CD4-positive, alpha-beta memory T cell (primary cell): ENCODE results near the gene HSP90AB1. TPM values are rescaled to one million over a fixed set of nuclear protein-coding genes. Genes with fewer than 3 reads are reported as not detected.

Experiments used
- CTCF ChIA-PET: fragments of 350-600 bp; sonication (Branson Sonifier 250); formaldehyde crosslinking; loops from one replicate; lab custom pipeline; 2021; ENCODE audit warnings: inconsistent platforms; ENCODE audit not compliant: partially characterized antibody; lab: Charles Lee
- POLR2A ChIA-PET: fragments of 350-600 bp; sonication (Branson Sonifier 250); formaldehyde crosslinking; loops from one replicate; lab custom pipeline; 2021; ENCODE audit not compliant: partially characterized antibody; lab: Charles Lee
- DNase-seq, 5 donors: peaks; one replicate each; pipeline versions ENCODE4 v3.0.0 to v3.0.0-alpha.2; 2020 to 2022; ENCODE audit warnings: mixed read lengths in 1 of 5
- H3K27ac ChIP-seq: one replicate; pipeline ENCODE4 v1.7.0; 2013; ENCODE audit warnings: low read depth, low read length
- H3K27me3 ChIP-seq: 2 replicates; pipeline ENCODE4 v1.7.0; 2013; ENCODE audit warnings: mild to moderate bottlenecking, low read length, moderate library complexity; ENCODE audit not compliant: insufficient read depth
- H3K36me3 ChIP-seq: 2 replicates; pipeline ENCODE4 v1.7.0; 2013; ENCODE audit warnings: mild to moderate bottlenecking, low read length, moderate library complexity; ENCODE audit not compliant: insufficient read depth
- H3K4me1 ChIP-seq: 2 replicates; pipeline ENCODE4 v1.7.0; 2013; ENCODE audit warnings: mild to moderate bottlenecking, low read length, moderate library complexity; ENCODE audit not compliant: insufficient read depth
- H3K4me3 ChIP-seq, 2 donors: one replicate each; pipeline ENCODE4 v1.7.0; 2013; ENCODE audit warnings: low read length in 2 of 2, mild to moderate bottlenecking in 1 of 2
- H3K9me3 ChIP-seq, 2 donors: one replicate each; pipeline ENCODE4 v1.7.0; 2013; ENCODE audit warnings: low read length in 2 of 2, control low read depth in 1 of 2; ENCODE audit not compliant: control insufficient read depth in 1 of 2
- H3K27ac Mint-ChIP-seq, 7 donors: one replicate each; pipeline ENCODE4 v1.8.0; 2020 to 2021; ENCODE audit warnings: mixed read lengths in 7 of 7, mild to moderate bottlenecking in 6 of 7, inconsistent platforms in 3 of 7, moderate library complexity in 3 of 7
- H3K27me3 Mint-ChIP-seq, 2 donors: one replicate each; pipeline ENCODE4 v1.8.0; 2020 to 2021; ENCODE audit warnings: mixed read lengths in 2 of 2
- H3K36me3 Mint-ChIP-seq, 2 donors: one replicate each; pipeline ENCODE4 v1.8.0; 2020 to 2021; ENCODE audit warnings: mixed read lengths in 2 of 2, inconsistent platforms in 1 of 2, mild to moderate bottlenecking in 1 of 2
- H3K4me1 Mint-ChIP-seq, 4 donors: one replicate each; pipeline ENCODE4 v1.8.0; 2020 to 2021; ENCODE audit warnings: mixed read lengths in 4 of 4, mild to moderate bottlenecking in 1 of 4
- H3K4me3 Mint-ChIP-seq, 8 donors: one replicate each; pipeline ENCODE4 v1.8.0; 2020 to 2021; ENCODE audit warnings: mixed read lengths in 8 of 8, mild to moderate bottlenecking in 7 of 8, moderate library complexity in 6 of 8, inconsistent platforms in 3 of 8
- H3K9me3 Mint-ChIP-seq, 8 donors: one replicate each; pipeline ENCODE4 v1.8.0; 2020 to 2021; ENCODE audit warnings: mixed read lengths in 8 of 8, mild to moderate bottlenecking in 5 of 8, inconsistent platforms in 3 of 8, moderate library complexity in 1 of 8
- intact Hi-C: fragments of 100-400 bp; cut with micrococcal nuclease; formaldehyde crosslinking; loops from one replicate; pipeline ENCODE4 v1.15.1; 2023
- polyA plus RNA-seq, 2 donors: library from polyadenylated mRNA; unstranded; fragments of 300-500 nt; fragmentation: Illumina TruSeq; gene quantifications; one replicate each; pipeline ENCODE4 v1.2.3, GENCODE V29; 2021
- total RNA-seq, 2 experiments: library from RNA; stranded (reverse); gene quantifications; one replicate each; pipeline ENCODE4 v1.2.3, GENCODE V29; 2021

Gene HSP90AB1
- total and polyA plus RNA-seq, 4 experiments from 2014 or later, result 303 to 432 (median 354) TPM

DNA sequence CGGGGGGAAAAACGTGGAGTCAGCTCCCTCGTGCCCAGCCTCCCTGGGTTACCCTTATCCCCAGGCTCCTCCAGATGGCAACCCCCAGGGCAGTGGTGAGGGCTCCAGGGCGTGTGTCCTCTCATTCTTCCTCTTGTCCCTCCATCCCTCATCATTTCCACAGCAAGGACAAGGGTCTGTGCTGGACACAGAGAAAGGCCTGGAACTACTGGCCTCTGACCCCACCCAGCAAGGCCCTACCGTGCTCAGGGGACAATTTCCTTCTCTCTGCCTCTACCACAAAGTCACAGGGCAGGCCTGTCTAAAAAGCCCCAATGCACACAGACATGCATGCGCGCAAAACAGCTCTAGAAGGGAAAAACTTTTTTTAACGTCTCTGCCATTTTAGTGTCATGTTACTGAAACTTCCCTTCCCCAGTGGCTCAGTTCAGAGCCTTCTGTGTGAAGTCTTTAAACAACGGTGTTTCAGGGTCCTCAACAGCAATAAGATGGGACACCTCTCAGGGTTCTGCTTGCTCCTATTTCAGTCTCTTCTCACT, 11.5 kb downstream of the HSP90AB1 start:
- Mint-ChIP-seq H3K9me3 (peaks cover 0 to 5% (median 0%) of the 10 kb centered on the region in 8 donors), H3K4me1 (peaks cover 40 to 66% (median 55%) of the 10 kb centered on the region in 4 donors), H3K27ac (peak overlapping the region; percentile 79 to 97 (median 84)), H3K27me3 (no peaks in the 10 kb centered on the region), H3K36me3 (peaks cover 12 to 58% of the 10 kb centered on the region in 2 donors), H3K4me3 (peak overlapping the region; percentile 8 to 93 (median 86))
- DNase-seq, result no peak
- ChIA-PET CTCF (interaction anchor here (0.6 to 8.8 kb wide), 3 partner anchors 9 to 126 kb away, joined by 3 to 82 read pairs (median 3); partner anchors contain the start of genes NFKBIE and TMEM151B), POLR2A (interaction anchor here (5.9 kb wide), 1 partner anchor 12 kb away, joined by 217 read pairs; the partner anchor contains the start of gene HSP90AB1)
- Histone ChIP-seq H3K4me1 (peaks cover 52% of the 10 kb centered on the region), H3K27ac (peak overlapping the region; percentile 82), H3K36me3 (peaks cover 45% of the 10 kb centered on the region), H3K9me3 (no peaks in the 10 kb centered on the region), H3K4me3 (no peak overlapping the region), H3K27me3 (no peaks in the 10 kb centered on the region)
- intact Hi-C loops, result no loop called here

DNA sequence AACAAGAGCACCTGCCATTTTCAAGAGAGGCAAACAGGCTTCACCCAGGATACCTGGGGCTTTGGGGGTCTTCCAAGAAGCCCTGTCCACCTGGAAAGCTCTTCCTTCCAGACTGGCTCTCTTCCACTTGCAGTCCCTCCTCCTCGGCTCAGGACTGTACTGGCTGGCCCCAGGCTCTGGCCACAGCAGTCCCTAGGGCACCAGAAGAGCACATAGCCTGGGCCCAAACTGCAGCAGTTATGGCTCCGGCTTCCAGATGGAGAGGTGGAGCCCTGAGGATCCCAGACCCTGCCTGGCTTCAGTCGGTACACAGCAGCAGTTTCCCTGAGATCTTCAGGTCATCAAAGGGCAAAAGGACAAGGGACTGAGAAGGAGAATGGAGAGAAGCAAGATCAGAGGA, 12.0 kb downstream of the HSP90AB1 start:
- peaks cover 40% of the 10 kb centered on the region for H3K36me3 ChIP-seq
- peak overlapping the region; percentile 31 to 97 (median 80) for H3K27ac Mint-ChIP-seq
- H3K27ac ChIP-seq, result no peak overlapping the region
- H3K9me3 Mint-ChIP-seq, result peaks cover 0 to 5% (median 0%) of the 10 kb centered on the region in 8 donors
- H3K4me3 Mint-ChIP-seq, result peak overlapping the region in 5 of 8 donors; percentile 8 to 93 (median 86)
- peaks cover 58% of the 10 kb centered on the region for H3K4me1 ChIP-seq
- no peak for DNase-seq
- peaks cover 8 to 55% of the 10 kb centered on the region in 2 donors for H3K36me3 Mint-ChIP-seq
- H3K27me3 Mint-ChIP-seq, result no peaks in the 10 kb centered on the region
- intact Hi-C loops, result no loop called here
- H3K4me3 ChIP-seq, result no peak overlapping the region
- ChIA-PET CTCF (interaction anchor here (0.7 to 8.8 kb wide), 2 partner anchors 9 to 127 kb away, joined by 3 to 82 read pairs; partner anchors contain the start of genes NFKBIE and TMEM151B), POLR2A (interaction anchor here (5.9 kb wide), 1 partner anchor 12 kb away, joined by 217 read pairs; the partner anchor contains the start of gene HSP90AB1)
- H3K4me1 Mint-ChIP-seq, result peaks cover 38 to 67% (median 56%) of the 10 kb centered on the region in 4 donors
- no peaks in the 10 kb centered on the region for H3K9me3 ChIP-seq
- H3K27me3 ChIP-seq, result no peaks in the 10 kb centered on the region

DNA sequence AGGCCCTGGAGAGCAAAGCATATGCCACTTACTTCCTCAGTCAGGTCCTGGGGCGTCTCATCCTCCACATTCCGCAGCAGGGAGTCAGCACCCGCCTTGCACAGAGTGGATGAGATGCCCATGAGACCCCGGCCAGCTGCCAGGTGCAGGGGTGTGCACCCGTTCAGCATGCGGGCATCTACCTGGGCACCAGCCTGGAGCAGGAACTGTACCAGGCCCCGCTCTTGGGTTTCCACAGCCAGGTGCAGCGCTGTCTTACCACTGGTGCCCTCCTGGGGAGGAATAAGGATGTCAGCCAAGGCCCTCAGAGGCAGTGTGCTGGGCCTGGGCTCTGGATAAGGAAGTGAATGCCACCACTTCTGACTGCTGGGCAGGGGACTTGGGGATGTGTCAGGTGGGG, 13.1 kb downstream of the HSP90AB1 start:
- no peaks in the 10 kb centered on the region for H3K9me3 ChIP-seq
- CTCF ChIA-PET, result no interaction called here
- H3K27me3 Mint-ChIP-seq, result no peaks in the 10 kb centered on the region
- peaks cover 39 to 67% (median 59%) of the 10 kb centered on the region in 4 donors for H3K4me1 Mint-ChIP-seq
- POLR2A ChIA-PET, result interaction anchor here (5.9 kb wide), 1 partner anchor 13 kb away, joined by 217 read pairs; the partner anchor contains the start of gene HSP90AB1
- H3K9me3 Mint-ChIP-seq, result peaks cover 0 to 5% (median 0%) of the 10 kb centered on the region in 8 donors
- DNase-seq, result no peak
- no peak overlapping the region for H3K4me3 Mint-ChIP-seq
- peaks cover 8 to 55% of the 10 kb centered on the region in 2 donors for H3K36me3 Mint-ChIP-seq
- intact Hi-C loops, result no loop called here
- peaks cover 65% of the 10 kb centered on the region for H3K4me1 ChIP-seq
- no peak overlapping the region for H3K4me3 ChIP-seq
- H3K36me3 ChIP-seq, result peaks cover 30% of the 10 kb centered on the region
- no peak overlapping the region for H3K27ac ChIP-seq
- H3K27ac Mint-ChIP-seq, result peak overlapping the region in 1 of 7 donors; percentile 80
- H3K27me3 ChIP-seq, result no peaks in the 10 kb centered on the region

DNA sequence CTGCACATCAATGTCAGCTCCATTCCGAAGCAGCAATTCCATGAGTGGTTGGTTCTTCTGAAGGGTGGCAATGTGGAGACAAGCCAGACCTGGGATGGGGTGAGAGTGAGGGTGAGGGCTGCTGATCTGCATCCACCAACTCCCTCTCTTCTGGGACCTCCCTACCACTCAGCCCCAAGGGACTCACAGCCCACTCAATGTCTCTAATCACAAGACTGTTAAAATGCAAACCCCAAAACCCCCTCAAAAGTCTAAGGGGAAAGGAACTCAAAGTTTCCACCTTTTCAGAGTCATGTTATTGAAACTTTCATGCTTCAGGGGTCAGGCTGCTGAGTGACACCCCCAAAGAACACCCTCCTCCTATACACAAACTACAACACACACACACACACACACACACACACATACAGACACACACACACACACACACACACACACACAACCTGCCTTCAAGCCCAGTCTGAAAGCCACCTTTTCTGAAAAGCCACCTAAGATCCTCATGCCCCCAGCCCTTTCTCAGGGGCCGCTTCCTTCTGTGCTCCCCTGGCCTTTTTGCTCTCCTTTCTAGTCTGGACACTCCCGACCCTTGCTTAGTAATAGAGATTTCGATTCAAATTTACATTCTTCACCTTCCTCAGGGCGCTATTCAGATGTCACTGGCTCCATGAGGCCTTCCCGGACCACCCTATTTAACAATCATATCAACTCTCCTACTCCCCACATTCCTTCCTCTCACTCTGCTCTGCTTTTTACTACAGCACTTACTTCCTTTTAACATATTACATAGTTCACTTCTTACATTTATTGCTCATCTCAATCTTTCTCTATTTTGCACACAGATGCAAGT, 13.8 kb downstream of the HSP90AB1 start:
- Mint-ChIP-seq H3K4me1 (peaks cover 37 to 60% (median 53%) of the 10 kb centered on the region in 4 donors), H3K27ac (peak overlapping the region; percentile 30 to 98 (median 85)), H3K9me3 (peaks cover 0 to 5% (median 0%) of the 10 kb centered on the region in 8 donors), H3K4me3 (peak overlapping the region in 5 of 8 donors; percentile 3 to 70 (median 53)), H3K36me3 (peaks cover 8 to 50% of the 10 kb centered on the region in 2 donors), H3K27me3 (no peaks in the 10 kb centered on the region)
- H3K9me3 ChIP-seq, result no peaks in the 10 kb centered on the region
- intact Hi-C loops, result no loop called here
- no peak for DNase-seq
- ChIA-PET CTCF (no interaction called here), POLR2A (interaction anchor here (2.8 to 5.9 kb wide), 3 partner anchors 9 to 14 kb away, joined by 9 to 217 read pairs (median 50); partner anchors contain the start of gene HSP90AB1)
- no peak overlapping the region for H3K4me3 ChIP-seq
- H3K4me1 ChIP-seq, result peaks cover 58% of the 10 kb centered on the region
- peaks cover 24% of the 10 kb centered on the region for H3K36me3 ChIP-seq
- no peaks in the 10 kb centered on the region for H3K27me3 ChIP-seq
- no peak overlapping the region for H3K27ac ChIP-seq

DNA sequence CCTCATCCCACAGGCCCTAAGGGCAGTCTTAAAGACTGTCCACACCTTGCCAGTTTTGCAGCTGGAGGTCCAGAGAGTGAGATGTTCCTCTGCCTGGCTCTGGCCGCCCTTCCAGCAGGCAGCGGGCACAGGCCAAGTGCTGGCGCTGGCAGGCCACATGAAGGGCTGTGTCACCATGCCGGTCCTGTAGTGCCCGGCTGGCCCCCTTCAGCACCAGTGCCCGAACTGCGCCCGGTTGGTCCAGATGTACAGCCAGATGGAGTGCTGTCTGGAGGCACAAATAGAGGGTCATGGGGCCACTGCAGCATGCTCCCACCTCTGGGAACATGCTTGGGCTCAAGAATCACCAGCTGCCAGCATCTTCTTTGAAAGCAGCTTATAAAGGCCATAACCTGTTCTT, 14.7 kb downstream of the HSP90AB1 start:
- H3K9me3 Mint-ChIP-seq, result peaks cover 0 to 1% (median 0%) of the 10 kb centered on the region in 8 donors
- no peaks in the 10 kb centered on the region for H3K27me3 Mint-ChIP-seq
- intact Hi-C loops, result no loop called here
- ChIA-PET POLR2A (interaction anchor here (1.3 to 2.9 kb wide), 5 partner anchors 8 to 51 kb away, joined by 4 to 50 read pairs (median 6); partner anchors contain the start of genes AARS2 and HSP90AB1), CTCF (interaction anchor here (1.5 to 1.7 kb wide), 2 partner anchors 9 to 24 kb away, joined by 6 to 20 read pairs; no protein-coding TSS in a partner anchor)
- peak overlapping the region in 5 of 7 donors; percentile 97 to 98 (median 98) for H3K27ac Mint-ChIP-seq
- peak overlapping the region in 1 of 8 donors; percentile 73 for H3K4me3 Mint-ChIP-seq
- no peak for DNase-seq
- Histone ChIP-seq H3K4me3 (no peak overlapping the region), H3K27ac (peak overlapping the region; percentile 96), H3K9me3 (no peaks in the 10 kb centered on the region), H3K27me3 (no peaks in the 10 kb centered on the region), H3K36me3 (peaks cover 24% of the 10 kb centered on the region), H3K4me1 (peaks cover 49% of the 10 kb centered on the region)
- peaks cover 8 to 44% of the 10 kb centered on the region in 2 donors for H3K36me3 Mint-ChIP-seq
- peaks cover 29 to 51% (median 45%) of the 10 kb centered on the region in 4 donors for H3K4me1 Mint-ChIP-seq

DNA sequence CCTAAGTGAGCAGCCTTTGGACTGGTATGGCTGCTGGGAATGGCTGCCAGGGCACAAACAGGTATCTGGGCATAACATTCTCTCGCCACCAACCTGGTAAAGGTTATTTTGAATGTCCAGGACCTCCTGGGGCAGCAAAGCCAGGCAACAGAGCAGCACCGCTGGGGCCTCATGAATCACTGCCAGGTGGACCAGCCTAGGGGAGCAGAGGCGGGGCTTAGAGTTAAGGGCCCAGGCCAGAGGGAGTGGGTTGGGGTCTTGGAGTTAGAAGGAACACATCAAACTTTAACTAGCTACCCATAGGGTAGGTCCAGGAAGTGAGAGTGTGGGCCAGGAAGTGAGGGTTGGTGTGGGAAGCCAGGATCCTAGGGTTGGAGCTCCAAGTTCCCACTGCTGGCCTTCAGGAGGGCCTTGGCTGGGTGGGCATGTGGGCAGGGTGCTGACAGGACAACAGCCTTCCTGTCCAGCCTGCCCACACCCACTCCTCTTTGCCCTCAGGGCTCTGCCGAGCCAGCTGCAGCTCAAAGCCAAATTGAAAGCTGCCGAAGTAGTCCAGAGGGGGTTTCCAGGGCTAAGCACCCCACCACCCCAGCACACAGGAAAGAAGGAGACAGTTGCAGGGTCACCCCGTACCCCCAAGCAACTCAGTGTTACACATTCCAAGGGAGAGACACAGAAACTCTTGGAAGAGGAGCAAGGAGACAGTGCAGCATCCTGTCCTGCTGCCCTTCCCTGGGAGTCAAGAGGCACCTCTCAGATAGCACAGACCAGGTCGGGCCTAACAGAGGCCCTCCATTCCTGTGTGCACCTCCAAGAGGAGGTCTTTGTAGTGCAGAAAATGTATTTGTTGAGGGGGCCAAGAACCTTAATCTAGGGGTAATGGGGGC, 15.8 kb downstream of the HSP90AB1 start:
- peak overlapping the region; percentile 73 to 95 (median 93) for H3K4me3 Mint-ChIP-seq

More for the DNA sequence above, 15.8 kb downstream of the HSP90AB1 start:
- Histone ChIP-seq H3K36me3 (peaks cover 24% of the 10 kb centered on the region), H3K4me1 (peaks cover 44% of the 10 kb centered on the region), H3K27ac (peak overlapping the region; percentile 96), H3K9me3 (no peaks in the 10 kb centered on the region), H3K27me3 (no peaks in the 10 kb centered on the region), H3K4me3 (peak overlapping the region; percentile 83 to 89)
- Mint-ChIP-seq H3K4me1 (peaks cover 25 to 51% (median 42%) of the 10 kb centered on the region in 4 donors), H3K9me3 (no peaks in the 10 kb centered on the region), H3K27me3 (no peaks in the 10 kb centered on the region), H3K36me3 (peaks cover 8 to 41% of the 10 kb centered on the region in 2 donors), H3K27ac (peak overlapping the region; percentile 95 to 98 (median 97))
- ChIA-PET CTCF (interaction anchor here (0.7 to 1.7 kb wide), 3 partner anchors 10 to 41 kb away, joined by 5 to 20 read pairs (median 6); no protein-coding TSS in a partner anchor), POLR2A (interaction anchor here (1.3 to 2.9 kb wide), 6 partner anchors 9 to 50 kb away, joined by 4 to 50 read pairs (median 6); partner anchors contain the start of genes AARS2 and HSP90AB1)
- DNase-seq, result peak in 1 of 5 donors; percentile 53
- intact Hi-C loops, result no loop called here
